HG02852 (cell line): Measurements from ENCODE around the gene N4BP2L1.
A peak's percentile ranks its signal among the peaks of the same experiment; 100 is the strongest.
"Not testable (repeated sequence)": the region's sequence is repeated elsewhere in the genome, so short reads cannot be mapped to it uniquely, and the experiment has no call there.

ENCODE experiments used
- ATAC-seq: cut with Tn5 transposase; IDR thresholded peaks from one replicate; pipeline ENCODE4 v1.9.1; 2021; ENCODE audit warnings: mild to moderate bottlenecking, moderate library complexity; ENCODE audit not compliant: unreplicated experiment

Gene N4BP2L1

GRCh38 chr13:32391101-32391619, 36.8 kb downstream of the N4BP2L1 start:
- no peak for ATAC-seq

- ATAC-seq: no peak
Observed at GRCh38 chr13:32390484-32390883, 37.4 kb downstream of the N4BP2L1 start.

GRCh38 chr13:32390048-32390447, 37.9 kb downstream of the N4BP2L1 start:
- ATAC-seq: no peak

GRCh38 chr13:32385410-32385809, 42.5 kb downstream of the N4BP2L1 start:
- no peak for ATAC-seq

GRCh38 chr13:32384702-32385101, 43.2 kb downstream of the N4BP2L1 start:
- no peak for ATAC-seq

GRCh38 chr13:32383836-32384618, 43.9 kb downstream of the N4BP2L1 start:
- ATAC-seq: no peak

GRCh38 chr13:32381539-32381938, 46.4 kb downstream of the N4BP2L1 start:
- no peak for ATAC-seq

GRCh38 chr13:32378012-32378411, 49.9 kb downstream of the N4BP2L1 start:
- ATAC-seq: no peak

- no peak for ATAC-seq
Observed at GRCh38 chr13:32376642-32377415, 51.1 kb downstream of the N4BP2L1 start.

- no peak for ATAC-seq
Observed at GRCh38 chr13:32370805-32371204, 57.1 kb downstream of the N4BP2L1 start.

- no peak for ATAC-seq
Observed at GRCh38 chr13:32362574-32362973, 65.4 kb downstream of the N4BP2L1 start.

GRCh38 chr13:32355935-32356334, 72.0 kb downstream of the N4BP2L1 start:
- ATAC-seq: not testable (repeated sequence)

- peak; percentile 65 for ATAC-seq
Observed at GRCh38 chr13:32354040-32354439, 73.9 kb downstream of the N4BP2L1 start.

GRCh38 chr13:32350839-32351441, 77.0 kb downstream of the N4BP2L1 start:
- not testable (repeated sequence) for ATAC-seq
